Measurements from ENCODE around the gene HVCN1. TPM values are rescaled to one million over a fixed set of nuclear protein-coding genes. Genes with fewer than 3 reads are reported as not detected.

HVCN1 gene
- total RNA-seq, 1 experiment from 2014 or later, result 2.2 TPM

GRCh38 chr12:110677206-110677911 is 11.6 kb downstream of the HVCN1 start:
- ChIA-PET POLR2A (ENCODE audit: unreplicated experiment) (no interaction called here), CTCF (no interaction called here)
- no peaks in the 10 kb centered on the region for H3K9me2 ChIP-seq (replicated peaks; ENCODE audit: low read length)
- no peaks in the 10 kb centered on the region for H4K20me1 ChIP-seq (ENCODE audit: low read length)
- no peaks in the 10 kb centered on the region for H3F3A ChIP-seq (ENCODE audit: low read length, unreplicated experiment)
- no peak overlapping the region for H3K9ac ChIP-seq (ENCODE audit: low read length)
- H3K27me3 ChIP-seq (ENCODE audit: low read length), result no peaks in the 10 kb centered on the region
- no peak overlapping the region for H2AFZ ChIP-seq (ENCODE audit: low read length)
- intact Hi-C loops (cut with micrococcal nuclease), result no loop called here
- no peaks in the 10 kb centered on the region for H3K36me3 ChIP-seq (ENCODE audit: low read depth, low read length)
- no peak overlapping the region for H3K4me3 ChIP-seq (ENCODE audit: low read length)
- no peaks in the 10 kb centered on the region for H3K4me1 ChIP-seq (ENCODE audit: insufficient read depth, low read length)
- H3K27ac ChIP-seq (ENCODE audit: low read length), result no peak overlapping the region
- H3K9me3 ChIP-seq (ENCODE audit: low read length), result no peaks in the 10 kb centered on the region
- TF ChIP-seq EZH2 (IDR thresholded peaks at IDR 0.05; ENCODE audit: low read length, unreplicated experiment) (no peak), CTCF (conservative IDR thresholded peaks at IDR 0.05; ENCODE audit: low read depth, low read length) (no peak)
- no peaks in the 10 kb centered on the region for H3K79me2 ChIP-seq (ENCODE audit: low read length)
- ATAC-seq, result no peak
- DNase-seq, result no peak
- no peak overlapping the region for H3K4me2 ChIP-seq (ENCODE audit: low read length)
- BruUV-seq (replicated peaks), result no TSS peak

- Histone ChIP-seq H3K79me2 (ENCODE audit: low read length) (no peaks in the 10 kb centered on the region), H2AFZ (ENCODE audit: low read length) (no peak overlapping the region), H3K9ac (ENCODE audit: low read length) (no peak overlapping the region), H3K4me3 (ENCODE audit: low read length) (no peak overlapping the region), H3K9me2 (replicated peaks; ENCODE audit: low read length) (no peaks in the 10 kb centered on the region), H3K27ac (ENCODE audit: low read length) (no peak overlapping the region), H3K4me2 (ENCODE audit: low read length) (no peak overlapping the region), H4K20me1 (ENCODE audit: low read length) (no peaks in the 10 kb centered on the region), H3F3A (ENCODE audit: low read length, unreplicated experiment) (no peaks in the 10 kb centered on the region), H3K4me1 (ENCODE audit: insufficient read depth, low read length) (no peaks in the 10 kb centered on the region), H3K9me3 (ENCODE audit: low read length) (no peaks in the 10 kb centered on the region), H3K27me3 (ENCODE audit: low read length) (no peaks in the 10 kb centered on the region), H3K36me3 (ENCODE audit: low read depth, low read length) (no peaks in the 10 kb centered on the region)
- TF ChIP-seq CTCF (conservative IDR thresholded peaks at IDR 0.05; ENCODE audit: low read depth, low read length), result no peak
- TF ChIP-seq EZH2 (IDR thresholded peaks at IDR 0.05; ENCODE audit: low read length, unreplicated experiment), result no peak
- no peak for TF ChIP-seq EZH2phosphoT487 (IDR thresholded peaks at IDR 0.05; ENCODE audit: borderline replicate concordance, low read length)
- intact Hi-C loops (cut with micrococcal nuclease), result no loop called here
- ChIA-PET CTCF (interaction anchor here (0.6 kb wide), 1 partner anchor 53 kb away, joined by 3 read pairs; no protein-coding TSS in a partner anchor), POLR2A (ENCODE audit: unreplicated experiment) (no interaction called here)
- ATAC-seq (no peak), DNase-seq (no peak)
- no TSS peak for BruUV-seq (replicated peaks)
Measured at GRCh38 chr12:110676171-110676570, 12.7 kb downstream of the HVCN1 start.

- Histone ChIP-seq H3K4me3 (ENCODE audit: low read length) (no peak overlapping the region), H3K9me2 (replicated peaks; ENCODE audit: low read length) (no peaks in the 10 kb centered on the region), H3K27me3 (ENCODE audit: low read length) (no peaks in the 10 kb centered on the region), H2AFZ (ENCODE audit: low read length) (no peak overlapping the region), H3K4me2 (ENCODE audit: low read length) (no peak overlapping the region), H3K4me1 (ENCODE audit: insufficient read depth, low read length) (no peaks in the 10 kb centered on the region), H3K79me2 (ENCODE audit: low read length) (no peaks in the 10 kb centered on the region), H3K36me3 (ENCODE audit: low read depth, low read length) (no peaks in the 10 kb centered on the region), H3K27ac (ENCODE audit: low read length) (no peak overlapping the region), H3K9ac (ENCODE audit: low read length) (no peak overlapping the region), H3K9me3 (ENCODE audit: low read length) (peaks cover 5% of the 10 kb centered on the region; the same call in 1 of the 2 replicates), H3F3A (ENCODE audit: low read length, unreplicated experiment) (no peaks in the 10 kb centered on the region), H4K20me1 (ENCODE audit: low read length) (no peaks in the 10 kb centered on the region)
- ChIA-PET POLR2A (ENCODE audit: unreplicated experiment) (no interaction called here), CTCF (no interaction called here)
- TF ChIP-seq EZH2 (IDR thresholded peaks at IDR 0.05; ENCODE audit: low read length, unreplicated experiment) (no peak), EZH2phosphoT487 (IDR thresholded peaks at IDR 0.05; ENCODE audit: borderline replicate concordance, low read length) (no peak), CTCF (conservative IDR thresholded peaks at IDR 0.05; ENCODE audit: low read depth, low read length) (no peak)
- ATAC-seq (no peak), DNase-seq (no peak)
- intact Hi-C loops (cut with micrococcal nuclease), result no loop called here
- no TSS peak for BruUV-seq (replicated peaks)
Measured at GRCh38 chr12:110670161-110670701, 18.7 kb downstream of the HVCN1 start.
